Mucosa of rectum (tissue), 2 donors: ENCODE measurements around the gene MARCKS.

Experiments used
- H3K27ac ChIP-seq, 2 donors: one replicate each; pipeline ENCODE4 v1.7.0; 2013; ENCODE audit warnings: inconsistent platforms in 2 of 2, low read depth in 2 of 2, low read length in 2 of 2
- H3K27me3 ChIP-seq, 2 donors: one replicate each; pipeline ENCODE4 v1.7.0; 2013; ENCODE audit warnings: low read length in 2 of 2; ENCODE audit not compliant: control insufficient read depth in 2 of 2, insufficient read depth in 2 of 2
- H3K36me3 ChIP-seq, 2 donors: one replicate each; pipeline ENCODE4 v1.7.0; 2013; ENCODE audit warnings: low read length in 2 of 2; ENCODE audit not compliant: control insufficient read depth in 2 of 2, insufficient read depth in 2 of 2
- H3K4me1 ChIP-seq, 2 donors: one replicate each; pipeline ENCODE4 v1.7.0; 2013; ENCODE audit warnings: low read length in 2 of 2, mild to moderate bottlenecking in 1 of 2; ENCODE audit not compliant: control insufficient read depth in 2 of 2, insufficient read depth in 2 of 2
- H3K4me3 ChIP-seq, 2 donors: one replicate each; pipeline ENCODE4 v1.7.0; 2013; ENCODE audit warnings: low read length in 2 of 2
- H3K9ac ChIP-seq, 2 donors: one replicate each; pipeline ENCODE4 v1.7.0; 2013; ENCODE audit warnings: low read length in 2 of 2, low read depth in 1 of 2, mild to moderate bottlenecking in 1 of 2
- H3K9me3 ChIP-seq, 2 donors: one replicate each; pipeline ENCODE4 v1.7.0; 2013; ENCODE audit warnings: low read length in 2 of 2; ENCODE audit not compliant: control insufficient read depth in 2 of 2
- donor health status: healthy.
- donor health status: Normal muscosa, but diverticular disease.

Gene MARCKS

GRCh38 chr6:113848280-113848679 is 8.9 kb upstream of the MARCKS start:
- no peaks in the 10 kb centered on the region for H3K36me3 ChIP-seq
- no peaks in the 10 kb centered on the region for H3K9me3 ChIP-seq
- no peaks in the 10 kb centered on the region for H3K4me1 ChIP-seq
- H3K4me3 ChIP-seq, result no peak overlapping the region
- no peak overlapping the region for H3K27ac ChIP-seq
- no peaks in the 10 kb centered on the region for H3K27me3 ChIP-seq
- no peak overlapping the region for H3K9ac ChIP-seq

- Histone ChIP-seq H3K36me3 (no peaks in the 10 kb centered on the region), H3K9ac (no peak overlapping the region), H3K27me3 (no peaks in the 10 kb centered on the region), H3K9me3 (no peaks in the 10 kb centered on the region), H3K27ac (no peak overlapping the region), H3K4me3 (no peak overlapping the region), H3K4me1 (no peaks in the 10 kb centered on the region)
Measured at GRCh38 chr6:113848811-113849210, 8.3 kb upstream of the MARCKS start.

- Histone ChIP-seq H3K36me3 (peaks cover 0 to 5% of the 10 kb centered on the region in 2 donors), H3K27me3 (peaks cover 0 to 3% of the 10 kb centered on the region in 2 donors), H3K9ac (no peak overlapping the region), H3K4me3 (no peak overlapping the region), H3K9me3 (no peaks in the 10 kb centered on the region), H3K4me1 (peaks cover 5 to 10% of the 10 kb centered on the region in 2 donors), H3K27ac (no peak overlapping the region)
Measured at GRCh38 chr6:113853252-113853651, 3.9 kb upstream of the MARCKS start.

- Histone ChIP-seq H3K9ac (peak overlapping the region; percentile 87 to 99), H3K27ac (peak overlapping the region; percentile 99), H3K4me1 (peaks cover 9 to 10% of the 10 kb centered on the region in 2 donors), H3K27me3 (peaks cover 0 to 3% of the 10 kb centered on the region in 2 donors), H3K36me3 (peaks cover 0 to 5% of the 10 kb centered on the region in 2 donors), H3K4me3 (peak overlapping the region; percentile 95 to 99), H3K9me3 (no peaks in the 10 kb centered on the region)
Measured at GRCh38 chr6:113854531-113855499, 2.3 kb upstream of the MARCKS start.

- no peaks in the 10 kb centered on the region for H3K9me3 ChIP-seq
- peaks cover 0 to 5% of the 10 kb centered on the region in 2 donors for H3K36me3 ChIP-seq
- peaks cover 0 to 3% of the 10 kb centered on the region in 2 donors for H3K27me3 ChIP-seq
- peak overlapping the region; percentile 99 for H3K27ac ChIP-seq
- H3K4me1 ChIP-seq, result peaks cover 10% of the 10 kb centered on the region in 2 donors
- peak overlapping the region; percentile 95 to 99 for H3K4me3 ChIP-seq
- peak overlapping the region; percentile 87 to 99 for H3K9ac ChIP-seq
Measured at GRCh38 chr6:113855500-113856374, 1.4 kb upstream of the MARCKS start.

- H3K9ac ChIP-seq, result peak overlapping the region; percentile 87 to 99
- H3K4me1 ChIP-seq, result peaks cover 11 to 12% of the 10 kb centered on the region in 2 donors
- H3K9me3 ChIP-seq, result no peaks in the 10 kb centered on the region
- peak overlapping the region; percentile 95 to 99 for H3K4me3 ChIP-seq
- peak overlapping the region; percentile 99 for H3K27ac ChIP-seq
- H3K36me3 ChIP-seq, result peaks cover 0 to 6% of the 10 kb centered on the region in 2 donors
- peaks cover 0 to 3% of the 10 kb centered on the region in 2 donors for H3K27me3 ChIP-seq
Measured at GRCh38 chr6:113856375-113856624, 845 bp upstream of the MARCKS start.

- Histone ChIP-seq H3K36me3 (peaks cover 0 to 16% of the 10 kb centered on the region in 2 donors), H3K27me3 (peaks cover 0 to 3% of the 10 kb centered on the region in 2 donors), H3K9ac (peak overlapping the region; percentile 99 to 100), H3K9me3 (no peaks in the 10 kb centered on the region), H3K27ac (peak overlapping the region; percentile 99), H3K4me3 (peak overlapping the region; percentile 95 to 99), H3K4me1 (peaks cover 11 to 12% of the 10 kb centered on the region in 2 donors)
Measured at GRCh38 chr6:113857556-113858479, 673 bp downstream of the MARCKS start.

- H3K4me3 ChIP-seq, result peak overlapping the region; percentile 95 to 99
- peak overlapping the region; percentile 99 to 100 for H3K9ac ChIP-seq
- H3K27me3 ChIP-seq, result peaks cover 0 to 3% of the 10 kb centered on the region in 2 donors
- peaks cover 11 to 12% of the 10 kb centered on the region in 2 donors for H3K4me1 ChIP-seq
- H3K27ac ChIP-seq, result peak overlapping the region; percentile 99
- no peaks in the 10 kb centered on the region for H3K9me3 ChIP-seq
- H3K36me3 ChIP-seq, result peaks cover 0 to 16% of the 10 kb centered on the region in 2 donors
Measured at GRCh38 chr6:113858480-113859348, 1.6 kb downstream of the MARCKS start.
